Erythroblast (primary cell): ENCODE measurements around the gene ADORA2B.

Experiments used
- GATA1 ChIP-seq: IDR thresholded peaks from 2 replicates; pipeline ENCODE4 v1.6.1; 2011; ENCODE audit warnings: low read depth, mild to moderate bottlenecking, control low read depth, low read length, moderate library complexity
- POLR2A ChIP-seq: IDR thresholded peaks from 2 replicates; pipeline ENCODE4 v1.6.1; 2011; ENCODE audit warnings: mild to moderate bottlenecking, low read length

DNA sequence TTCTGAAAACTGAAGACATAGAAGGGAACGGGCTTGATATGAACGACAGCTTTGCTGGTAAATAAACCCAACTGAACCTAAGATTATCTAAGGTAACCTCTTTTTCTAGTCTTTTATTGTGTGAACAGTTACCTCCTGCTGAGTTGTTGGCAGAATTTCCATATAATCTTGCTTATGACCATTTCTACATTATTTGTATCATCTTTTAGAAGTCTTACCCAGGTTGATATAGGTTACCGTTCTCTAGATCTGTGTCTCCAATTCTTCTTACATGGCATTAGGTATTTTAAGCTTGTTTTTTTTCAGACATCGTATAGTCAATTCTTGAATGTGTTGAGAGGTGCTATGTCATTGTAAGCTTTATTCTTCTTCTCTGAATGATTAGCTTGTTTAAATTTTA is 79.0 kb downstream of the ADORA2B start:
- TF ChIP-seq POLR2A (no peak), GATA1 (no peak)
